Measurements from ENCODE around the gene SEMA7A.
"Not testable (repeated sequence)": the region's sequence is repeated elsewhere in the genome, so short reads cannot be mapped to it uniquely, and the experiment has no call there.

Gene SEMA7A

DNA sequence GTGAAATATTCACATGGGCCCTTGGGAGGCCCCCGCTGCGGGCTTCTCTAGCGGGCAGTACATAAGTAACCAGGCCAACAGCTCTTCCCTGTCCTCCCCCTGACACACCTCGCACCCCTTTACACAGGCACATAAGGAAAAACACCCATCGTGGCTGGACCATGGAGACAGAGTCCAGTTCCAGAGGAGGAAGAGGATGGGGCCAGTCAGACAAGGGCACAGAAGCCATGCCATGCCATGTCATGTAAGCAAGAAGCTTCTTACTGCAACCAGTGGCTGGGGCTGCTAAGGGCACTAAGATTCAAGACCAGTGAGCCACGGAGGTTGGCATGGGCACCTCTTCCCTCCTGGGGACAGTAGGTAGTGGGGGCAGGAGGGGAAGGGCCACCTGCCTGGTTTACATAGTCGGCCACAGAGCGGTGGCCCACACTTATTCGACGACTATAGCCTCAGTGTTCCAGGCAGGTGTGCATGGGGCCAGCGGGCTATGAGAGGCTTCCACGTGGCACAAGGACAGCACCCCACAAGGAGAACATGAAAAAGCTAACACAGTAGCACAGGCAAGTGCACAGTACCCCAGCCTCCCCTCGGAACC is 60.6 kb downstream of the SEMA7A start:
- DNase-seq (ENCODE audit: low read depth in 2 of 2) = no peak

DNA sequence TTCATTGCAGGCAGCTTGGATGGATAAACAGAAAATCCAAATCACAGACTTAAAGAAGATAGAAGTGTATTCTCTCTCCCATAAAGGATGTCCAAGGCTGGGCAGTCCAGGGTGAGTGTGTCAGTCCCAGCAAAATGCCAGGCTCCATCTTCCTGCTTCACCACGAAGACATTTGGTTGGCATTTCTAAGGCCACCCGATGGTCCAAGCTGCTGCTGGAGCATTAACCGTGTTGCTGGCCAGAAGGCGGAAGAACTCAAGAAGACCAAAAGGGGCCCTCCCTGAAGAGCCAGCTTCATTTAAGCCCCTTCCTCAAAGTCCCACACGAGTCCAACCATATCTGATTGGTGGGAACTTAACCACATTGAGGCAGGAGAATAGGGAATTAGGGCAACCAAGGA is 63.3 kb downstream of the SEMA7A start:
- no peak for DNase-seq (ENCODE audit: low read depth in 2 of 2)

DNA sequence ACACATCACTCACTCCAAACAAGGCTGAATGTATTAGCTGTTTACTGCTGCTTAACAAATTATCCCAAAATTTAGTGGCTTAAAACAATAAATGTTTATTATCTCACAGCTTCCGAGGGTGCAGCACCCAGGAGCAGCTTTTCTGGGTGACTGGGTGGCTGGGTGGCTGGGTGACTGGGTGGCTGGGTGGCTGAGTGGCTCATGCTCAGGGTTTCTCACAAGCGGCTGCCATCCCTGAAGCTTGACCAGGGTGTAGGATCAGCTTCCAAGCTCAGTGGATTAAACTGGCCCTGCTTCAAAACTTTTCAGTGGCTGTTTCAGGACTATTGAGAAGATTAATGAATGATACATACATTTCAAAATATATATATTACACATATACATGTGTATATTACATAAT is 64.0 kb downstream of the SEMA7A start:
- no peak for DNase-seq (ENCODE audit: low read depth in 2 of 2)

DNA sequence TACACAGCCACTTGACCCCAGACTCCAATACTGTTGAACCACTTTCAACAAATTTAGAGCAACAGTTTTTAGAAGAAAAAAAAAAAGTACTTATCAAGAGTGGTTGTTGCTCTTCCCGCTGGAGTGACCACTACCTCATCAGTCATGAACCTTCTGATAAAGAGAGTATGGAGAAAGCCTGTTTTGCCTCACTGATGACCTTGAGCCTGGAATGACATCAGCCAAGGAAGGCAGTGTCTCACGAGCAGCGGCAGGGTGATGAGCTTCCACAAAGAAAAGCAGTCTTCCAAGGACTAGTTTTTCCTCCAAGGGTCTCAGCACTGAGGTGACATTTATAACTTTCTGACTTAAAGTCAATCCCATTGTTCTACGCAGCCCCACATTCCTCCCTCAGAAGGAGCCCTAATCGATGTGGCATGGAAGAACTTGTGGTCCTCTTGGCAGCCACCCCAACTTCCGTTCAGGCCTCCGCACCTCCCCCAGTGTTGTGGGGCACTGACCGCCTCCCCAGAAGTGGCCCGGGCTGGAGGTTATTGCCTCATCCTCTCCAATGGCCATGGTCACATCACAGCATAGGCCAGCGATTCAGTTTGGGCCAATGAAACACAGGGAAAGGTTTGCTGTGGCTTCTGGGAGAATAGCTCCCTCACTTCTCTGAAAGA is 64.5 kb downstream of the SEMA7A start:
- DNase-seq (ENCODE audit: low read depth in 2 of 2) = no peak

DNA sequence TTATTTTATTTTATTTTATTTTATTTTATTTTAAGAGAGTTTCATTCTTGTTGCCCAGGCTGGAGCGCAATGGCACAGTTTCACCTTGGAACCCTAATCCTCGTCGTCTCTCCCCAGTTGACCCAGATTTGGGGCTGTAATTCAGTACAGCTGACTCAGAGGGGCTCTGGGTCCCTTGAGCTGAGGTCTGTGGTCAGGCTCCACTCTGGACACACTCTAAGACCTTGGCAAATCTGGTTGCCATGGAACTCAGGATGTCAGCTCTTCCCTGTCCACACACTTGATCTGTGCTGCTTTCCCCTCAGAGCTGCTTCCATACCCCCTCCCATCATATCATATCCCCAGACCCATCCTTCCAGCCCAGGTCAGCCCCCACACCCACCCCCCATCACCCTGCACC is 65.6 kb downstream of the SEMA7A start:
- DNase-seq (ENCODE audit: low read depth in 2 of 2) = no peak

DNA sequence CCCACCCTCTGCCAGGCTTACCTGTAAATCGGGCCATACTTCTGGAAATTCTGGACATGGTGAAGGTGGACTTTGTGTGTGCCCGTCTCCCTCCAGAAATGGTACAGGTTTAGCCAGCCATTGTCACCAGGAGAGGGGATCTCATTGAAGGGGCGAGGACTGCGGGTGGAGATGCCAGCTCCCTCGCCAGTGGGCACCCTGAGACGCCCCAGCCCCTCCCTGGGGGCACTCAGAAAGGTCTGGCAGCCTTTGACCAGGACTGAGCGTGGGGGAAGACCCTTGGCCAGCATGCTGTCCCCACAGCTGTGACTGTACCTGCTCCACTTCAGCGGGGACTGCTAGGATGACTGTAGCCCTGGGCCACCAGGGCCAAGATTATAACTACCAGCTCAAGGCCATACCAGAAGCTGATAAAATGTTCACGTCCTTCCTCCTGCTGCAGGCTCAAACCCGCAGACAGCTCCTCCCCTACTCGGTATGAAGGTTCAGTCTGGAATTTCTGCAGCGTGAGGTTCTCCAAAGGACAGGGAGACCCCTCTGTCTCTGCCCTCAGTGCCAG is 66.4 kb downstream of the SEMA7A start, which contains the start of gene CYP11A1:
CYP11A1 (minus strand) TSS at position 351 of the 559 bp plus-strand sequence; CDS start at position 290, 61 bp downstream.
- no peak for DNase-seq (ENCODE audit: low read depth in 2 of 2)

DNA sequence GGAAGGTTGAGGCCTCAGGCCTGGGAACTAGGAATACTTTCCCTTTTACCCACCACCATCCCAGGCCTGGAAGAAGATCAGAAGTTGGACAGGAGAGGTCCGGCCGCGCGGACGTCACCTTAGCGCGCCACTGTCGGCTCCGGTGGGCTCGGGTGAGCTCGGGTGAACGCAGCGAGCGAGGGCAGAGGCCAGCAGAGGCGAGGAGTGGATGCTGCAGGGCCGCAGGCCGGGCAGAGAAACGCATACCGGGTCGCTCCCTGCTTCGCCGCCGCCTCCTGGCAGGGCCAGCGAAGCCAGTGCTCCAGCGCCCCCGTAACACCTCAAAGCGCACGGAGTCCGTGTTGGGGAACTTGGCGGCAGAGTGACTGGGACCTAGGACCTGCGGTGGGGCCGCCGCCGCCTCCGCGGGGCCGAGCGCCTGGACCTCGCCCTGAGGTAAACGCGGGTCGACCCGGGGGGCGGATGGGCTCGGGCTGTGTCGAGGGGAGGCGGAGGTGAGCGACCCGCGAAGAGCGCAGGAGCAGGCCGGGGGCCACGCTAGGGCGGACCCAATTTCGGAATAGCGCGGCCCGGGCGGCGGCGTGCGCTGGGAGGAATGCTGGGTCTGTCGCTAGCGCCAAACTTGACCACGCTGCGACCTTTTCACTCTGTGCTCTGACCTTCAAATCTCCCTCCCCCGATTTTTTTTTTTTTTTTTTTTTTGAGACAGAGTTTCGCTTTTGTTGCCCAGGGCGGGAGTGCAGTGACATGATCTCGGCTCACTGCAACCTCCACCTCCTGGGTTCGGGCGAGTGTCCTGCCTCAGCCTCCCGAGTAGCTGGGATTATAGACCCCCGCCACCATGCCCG is 67.9 kb downstream of the SEMA7A start:
- no peak for DNase-seq (ENCODE audit: low read depth in 2 of 2)

DNA sequence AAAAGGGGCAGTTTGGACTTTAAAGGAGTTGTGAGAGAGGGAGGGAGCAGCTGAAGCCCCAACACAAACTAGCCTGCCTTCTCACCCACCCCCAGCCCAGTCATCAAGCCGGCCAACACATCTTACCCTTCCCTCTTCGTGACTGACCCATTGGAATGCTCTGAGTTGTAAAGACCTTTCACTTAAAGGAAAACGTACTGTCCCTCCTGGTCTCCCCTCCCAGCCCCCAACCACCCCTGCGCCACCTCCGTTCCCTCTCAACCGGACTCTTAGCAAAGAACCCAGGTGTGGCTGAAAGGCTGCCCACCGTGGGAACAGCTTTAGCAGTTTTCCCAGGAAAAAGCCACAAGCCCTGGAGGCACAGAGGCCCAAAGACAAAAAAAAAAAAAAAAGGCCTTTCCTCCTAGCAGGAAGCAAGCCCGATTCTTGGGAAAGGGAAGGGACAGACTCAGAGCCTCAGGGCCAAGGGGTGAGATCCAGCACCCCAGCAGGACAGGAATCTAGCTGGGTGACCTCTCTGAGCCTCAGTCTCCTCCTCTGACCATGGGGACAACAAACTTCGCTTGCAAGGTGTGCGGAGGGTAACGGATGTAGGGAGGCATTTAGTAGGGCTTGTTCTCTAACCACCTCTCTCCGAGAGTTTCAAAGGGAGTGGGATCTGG is 68.7 kb downstream of the SEMA7A start:
- DNase-seq (ENCODE audit: low read depth in 2 of 2) = no peak

DNA sequence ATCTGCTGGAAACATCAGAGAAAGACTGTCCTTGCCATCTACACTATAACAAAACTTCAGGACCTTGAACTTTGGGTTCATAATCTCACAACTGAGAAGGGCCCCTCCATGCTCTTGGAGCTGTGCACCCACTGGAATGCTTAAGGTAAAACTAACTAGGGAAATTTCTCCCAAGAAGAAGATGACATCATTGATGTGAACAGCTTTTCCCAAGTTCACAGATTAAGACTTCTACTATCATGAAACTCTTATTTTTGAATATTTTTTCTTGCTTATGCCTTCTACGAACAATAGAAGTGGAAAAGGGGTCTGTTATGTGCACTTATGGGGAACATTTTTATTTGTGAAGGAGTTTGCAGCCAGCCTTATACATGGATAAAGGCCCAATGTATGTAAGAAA is 71.3 kb downstream of the SEMA7A start:
- DNase-seq (ENCODE audit: low read depth in 2 of 2) = no peak

DNA sequence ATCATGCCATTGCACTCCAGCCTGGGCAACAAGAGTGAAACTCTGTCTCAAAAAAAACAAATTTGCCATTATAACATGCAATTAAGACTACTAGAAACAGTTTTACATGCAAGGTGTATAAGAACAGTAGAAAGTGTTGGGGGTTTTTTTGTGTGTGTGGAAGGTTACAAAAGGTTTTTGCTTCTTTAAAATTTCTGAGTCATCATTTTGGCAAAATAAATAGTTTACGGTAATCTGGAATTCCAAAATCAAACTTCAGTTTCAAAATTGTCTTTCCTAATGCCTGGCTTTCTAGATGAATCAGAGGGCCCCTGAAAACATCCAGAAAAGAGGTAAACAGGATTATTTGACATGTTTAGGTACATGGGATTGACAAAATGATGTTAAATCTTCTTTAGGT is 72.9 kb downstream of the SEMA7A start:
- DNase-seq (ENCODE audit: low read depth in 2 of 2) = not testable (repeated sequence)

DNA sequence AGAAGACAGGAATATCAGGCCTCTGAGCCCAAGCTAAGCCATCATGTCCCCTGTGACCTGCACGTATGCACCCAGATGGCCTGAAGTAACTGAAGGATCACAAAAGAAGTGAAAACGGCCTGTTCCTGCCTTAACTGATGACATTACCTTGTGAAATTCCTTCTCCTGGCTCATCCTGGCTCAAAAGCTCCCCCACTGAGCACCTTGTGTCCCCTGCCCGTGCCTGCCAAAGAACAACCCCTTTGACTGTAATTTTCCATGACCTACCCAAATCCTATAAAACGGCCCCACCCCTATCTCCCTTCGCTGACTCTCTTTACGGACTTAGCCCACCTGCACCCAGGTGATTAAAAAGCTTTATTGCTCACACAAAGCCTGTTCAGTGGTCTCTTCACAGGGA is 74.4 kb downstream of the SEMA7A start:
- DNase-seq (ENCODE audit: low read depth in 2 of 2) = not testable (repeated sequence)
